Liver (tissue), 3 donors: ENCODE data around the gene ETS1.

ENCODE experiments used
- EGR1 ChIP-seq, 2 donors: IDR thresholded peaks; 2 replicates each; pipeline ENCODE4 v1.6.1; 2016 to 2018; ENCODE audit warnings: antibody characterized with exemption in 2 of 2, low read depth in 2 of 2
- GABPA ChIP-seq, 2 donors: IDR thresholded peaks in 1 of 2; conservative IDR thresholded peaks in 1 of 2; 2 replicates each; pipeline ENCODE4 v1.6.1; 2016; ENCODE audit warnings: antibody characterized with exemption in 2 of 2, mild to moderate bottlenecking in 1 of 2, moderate library complexity in 1 of 2
- JUND ChIP-seq, 2 donors: IDR thresholded peaks; 2 replicates each; pipeline ENCODE4 v1.6.1; 2016; ENCODE audit warnings: antibody characterized with exemption in 2 of 2
- TF ChIP-seq, protein P1 (sequence below): fragments of 150-350 bp; IDR thresholded peaks from 2 replicates; pipeline ENCODE4 v1.5.1; 2017; ENCODE audit warnings: improper control_type of control experiment, low read depth, low read length; ENCODE audit not compliant: missing input control
- donor health status: healthy.
- donor health status: healthy.

DNA sequence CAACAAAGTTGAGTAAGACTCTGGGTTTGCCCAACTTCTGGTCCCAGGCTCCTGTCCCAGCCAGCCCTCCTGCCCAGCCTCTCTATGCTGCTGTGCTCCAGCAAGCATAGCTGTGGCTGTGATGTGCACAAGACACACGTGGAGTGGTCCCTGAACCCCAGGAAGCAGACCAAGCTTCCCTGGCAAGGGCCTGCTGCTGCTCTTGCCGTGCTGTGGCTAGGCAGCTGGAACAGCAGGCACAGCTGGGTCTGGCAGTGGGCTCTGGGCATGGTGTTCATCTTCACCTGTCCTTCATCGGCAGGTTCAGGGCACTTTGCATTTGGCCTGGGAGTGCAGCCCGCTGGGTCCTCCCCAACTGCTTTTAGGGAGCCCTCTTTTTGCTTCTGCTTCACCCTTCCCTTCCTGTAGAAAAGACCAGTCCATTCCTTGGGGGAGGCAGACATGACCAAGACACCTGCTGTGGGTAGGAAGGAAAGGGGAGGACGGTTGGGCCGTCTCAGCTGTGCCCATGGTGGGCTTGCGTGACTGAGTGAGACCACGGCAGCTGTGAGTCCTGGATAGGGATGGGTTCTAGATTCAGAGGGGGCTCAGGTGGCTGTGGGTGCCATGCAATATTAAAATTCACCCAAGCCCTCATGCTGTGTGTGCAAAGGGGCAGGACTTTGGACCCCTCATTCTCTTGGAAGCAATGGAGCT, 26.1 kb upstream of the ETS1 start:
- TF ChIP-seq, protein P1, sequence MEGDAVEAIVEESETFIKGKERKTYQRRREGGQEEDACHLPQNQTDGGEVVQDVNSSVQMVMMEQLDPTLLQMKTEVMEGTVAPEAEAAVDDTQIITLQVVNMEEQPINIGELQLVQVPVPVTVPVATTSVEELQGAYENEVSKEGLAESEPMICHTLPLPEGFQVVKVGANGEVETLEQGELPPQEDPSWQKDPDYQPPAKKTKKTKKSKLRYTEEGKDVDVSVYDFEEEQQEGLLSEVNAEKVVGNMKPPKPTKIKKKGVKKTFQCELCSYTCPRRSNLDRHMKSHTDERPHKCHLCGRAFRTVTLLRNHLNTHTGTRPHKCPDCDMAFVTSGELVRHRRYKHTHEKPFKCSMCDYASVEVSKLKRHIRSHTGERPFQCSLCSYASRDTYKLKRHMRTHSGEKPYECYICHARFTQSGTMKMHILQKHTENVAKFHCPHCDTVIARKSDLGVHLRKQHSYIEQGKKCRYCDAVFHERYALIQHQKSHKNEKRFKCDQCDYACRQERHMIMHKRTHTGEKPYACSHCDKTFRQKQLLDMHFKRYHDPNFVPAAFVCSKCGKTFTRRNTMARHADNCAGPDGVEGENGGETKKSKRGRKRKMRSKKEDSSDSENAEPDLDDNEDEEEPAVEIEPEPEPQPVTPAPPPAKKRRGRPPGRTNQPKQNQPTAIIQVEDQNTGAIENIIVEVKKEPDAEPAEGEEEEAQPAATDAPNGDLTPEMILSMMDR, result no peak
- no peak for TF ChIP-seq GABPA (IDR thresholded peaks at IDR 0.05 in 1 of 2, conservative IDR thresholded peaks at IDR 0.05 in 1 of 2)
- no peak for TF ChIP-seq EGR1 (IDR thresholded peaks at IDR 0.05; ENCODE audit: low read depth in 2 of 2)
- TF ChIP-seq JUND (IDR thresholded peaks at IDR 0.05), result no peak
